ENCODE data around the gene DIDO1.
"Not testable (repeated sequence)": the region's sequence is repeated elsewhere in the genome, so short reads cannot be mapped to it uniquely, and the experiment has no call there.

Gene DIDO1

DNA sequence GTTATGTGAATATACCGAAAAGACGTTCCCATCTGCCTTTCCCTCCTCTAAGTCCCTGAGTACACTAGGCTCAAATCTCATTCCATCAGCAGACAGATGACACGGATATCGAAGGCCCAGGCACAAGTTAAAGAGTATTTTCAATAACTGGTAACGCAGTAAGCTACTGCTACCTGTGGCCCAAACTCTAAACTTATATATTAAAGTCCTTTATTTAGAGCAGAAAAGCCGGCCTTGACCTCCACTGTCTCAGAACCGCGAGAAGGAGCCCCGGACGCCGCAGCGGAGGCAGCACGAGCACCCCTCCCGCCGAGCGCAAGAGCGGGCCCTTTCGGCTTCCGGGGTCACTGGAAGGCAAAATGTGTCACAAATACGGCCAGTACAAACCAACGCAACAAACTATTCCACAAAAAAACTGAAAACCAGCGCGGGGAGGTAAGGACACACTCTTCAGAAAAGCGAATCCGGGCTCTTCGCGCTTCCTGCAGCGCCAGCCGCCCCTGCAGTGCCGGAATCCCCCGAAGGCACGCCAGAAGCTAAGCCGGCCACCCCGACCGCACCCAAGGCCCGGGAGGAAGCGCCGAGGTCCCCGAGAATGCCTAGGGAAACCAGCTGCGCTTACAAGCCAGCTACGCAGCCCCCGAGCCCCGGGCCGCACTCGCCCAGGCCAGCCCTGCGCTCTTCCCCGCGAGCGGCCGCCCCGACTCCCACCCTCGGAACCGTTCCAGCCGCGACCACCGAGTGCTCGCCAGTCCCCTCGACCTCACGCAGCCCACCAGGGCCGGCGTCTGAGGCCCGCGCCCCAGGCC lies 681 bp downstream of the DIDO1 start:
- peak; percentile 58 for DNase-seq

DNA sequence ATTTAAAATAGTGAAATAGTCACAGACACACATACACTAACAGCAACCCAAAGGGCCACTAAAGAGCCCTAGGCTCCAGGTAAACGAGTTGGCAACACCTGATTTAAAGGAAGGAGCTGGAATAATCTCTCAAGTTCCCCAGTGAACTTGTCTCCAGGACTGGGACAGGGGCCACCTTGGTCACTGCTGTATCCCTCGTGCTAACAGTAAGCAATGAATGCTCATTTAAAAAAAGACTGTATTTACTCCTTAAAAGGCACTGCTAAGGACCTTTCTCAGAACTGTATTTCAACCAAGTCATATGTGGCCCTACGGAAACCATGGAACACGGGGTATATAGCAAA lies 1.3 kb downstream of the DIDO1 start:
- DNase-seq, result no peak

GRCh38 chr20:62924442-62925075 lies 1.7 kb downstream of the DIDO1 start:
- DNase-seq, result no peak

DNA sequence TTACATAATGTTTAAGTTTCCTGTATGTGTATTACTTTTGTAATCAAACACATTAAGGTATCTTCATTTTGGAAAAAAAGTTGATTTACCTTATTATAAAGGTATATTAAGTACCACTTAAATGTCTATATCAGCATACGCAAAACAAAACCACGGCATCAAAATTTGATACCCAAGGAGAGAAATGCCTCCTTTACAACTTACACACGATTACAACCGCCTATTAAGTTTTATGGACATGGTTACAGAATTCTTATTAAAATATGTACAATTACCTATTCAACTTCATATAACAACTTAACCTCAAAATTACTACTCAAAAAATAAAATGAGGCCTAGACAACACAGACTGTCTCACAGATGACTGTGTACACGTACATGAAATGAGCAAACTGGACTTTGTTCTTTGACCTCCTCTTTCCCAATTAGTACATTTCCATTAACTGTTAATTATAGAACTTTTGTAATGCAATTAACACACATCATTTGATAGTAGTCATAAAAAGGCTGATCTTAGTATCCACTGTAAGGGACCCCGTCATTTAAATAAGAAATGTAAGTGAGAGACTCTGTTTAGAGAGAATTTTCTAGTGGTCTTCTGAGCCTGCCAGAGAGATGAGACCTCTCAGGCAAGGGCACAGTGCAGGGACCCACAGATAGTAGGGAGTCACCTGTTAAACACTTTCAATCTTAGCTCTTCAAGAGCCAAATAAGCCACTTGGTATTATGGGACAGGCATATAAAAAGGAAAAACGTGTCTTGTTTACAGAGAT lies 2.5 kb downstream of the DIDO1 start:
- no peak for DNase-seq

DNA sequence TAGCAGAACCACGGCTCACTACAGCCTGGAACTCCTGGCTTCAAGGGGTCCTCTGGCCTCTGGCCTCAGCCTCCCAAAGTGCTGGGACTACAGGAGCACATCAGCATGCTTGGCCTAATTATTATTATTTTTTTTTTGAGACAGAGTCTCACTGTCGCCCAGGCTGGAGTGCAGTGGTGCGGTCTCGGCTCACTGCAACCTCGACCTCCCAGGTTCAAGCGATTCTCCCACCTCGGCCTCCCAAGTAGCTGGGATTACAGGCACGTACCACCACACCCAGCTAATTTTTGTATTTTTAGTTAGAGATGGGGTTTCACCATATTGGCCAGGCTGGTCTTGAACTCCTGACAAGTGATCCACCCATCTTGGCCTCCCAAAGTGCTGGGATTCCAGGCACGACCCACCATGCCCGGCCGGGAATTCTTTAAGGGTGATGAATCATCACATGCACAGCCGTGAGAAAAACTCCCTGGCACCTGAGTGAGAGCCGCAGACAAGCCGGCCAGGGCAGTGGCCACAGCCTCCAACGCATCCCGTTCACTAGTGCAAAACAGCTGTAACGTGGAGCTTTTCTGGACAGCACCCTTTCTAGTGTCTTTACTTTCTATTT lies 3.1 kb downstream of the DIDO1 start:
- not testable (repeated sequence) for DNase-seq

DNA sequence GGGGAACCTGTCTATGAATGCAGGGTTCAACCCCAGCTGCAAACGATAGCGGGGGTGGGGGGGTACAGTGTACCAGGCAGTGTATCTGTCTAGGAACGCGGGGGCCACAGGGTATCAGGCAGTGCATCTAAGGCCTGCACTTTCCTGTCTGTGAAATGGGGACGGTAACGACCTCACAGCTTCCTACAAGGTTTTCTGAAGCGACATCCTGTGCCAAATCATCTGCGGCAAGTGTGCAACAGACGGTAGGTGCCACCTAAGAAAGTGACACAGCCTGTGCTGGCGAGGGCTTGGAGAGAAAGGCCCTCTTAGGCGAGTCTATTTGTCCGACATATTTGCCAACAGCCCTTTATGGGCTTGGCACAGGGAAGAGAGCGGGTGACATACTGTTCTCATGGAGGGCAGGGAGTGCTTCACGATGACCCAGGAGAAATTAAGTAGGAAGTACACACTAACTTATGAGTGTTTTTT lies 3.8 kb downstream of the DIDO1 start:
- DNase-seq, result peak; percentile 64

- peak; percentile 67 for DNase-seq
Observed at GRCh38 chr20:62921119-62921687, 5.1 kb downstream of the DIDO1 start.

- DNase-seq, result no peak
Observed at GRCh38 chr20:62920039-62920645, 6.2 kb downstream of the DIDO1 start.

DNA sequence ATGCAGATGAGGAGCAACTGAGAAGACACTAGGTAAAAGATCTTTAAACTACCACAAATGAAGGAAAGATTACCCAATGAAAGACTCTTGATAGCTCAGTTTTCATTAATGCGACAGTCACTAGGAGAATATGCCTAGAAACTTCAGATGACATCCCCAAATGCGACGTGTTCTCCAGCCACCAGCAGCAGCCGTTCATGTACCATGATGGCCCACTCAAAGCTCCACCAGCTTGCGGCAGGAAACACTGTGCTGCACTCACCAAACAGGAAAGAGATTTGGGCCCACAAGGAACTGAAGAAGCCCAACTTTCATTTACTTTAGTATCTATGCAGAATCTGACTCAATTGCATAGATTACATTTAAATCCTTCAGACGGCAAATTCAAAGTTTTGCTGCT lies 7.5 kb downstream of the DIDO1 start:
- peak; percentile 67 for DNase-seq

DNA sequence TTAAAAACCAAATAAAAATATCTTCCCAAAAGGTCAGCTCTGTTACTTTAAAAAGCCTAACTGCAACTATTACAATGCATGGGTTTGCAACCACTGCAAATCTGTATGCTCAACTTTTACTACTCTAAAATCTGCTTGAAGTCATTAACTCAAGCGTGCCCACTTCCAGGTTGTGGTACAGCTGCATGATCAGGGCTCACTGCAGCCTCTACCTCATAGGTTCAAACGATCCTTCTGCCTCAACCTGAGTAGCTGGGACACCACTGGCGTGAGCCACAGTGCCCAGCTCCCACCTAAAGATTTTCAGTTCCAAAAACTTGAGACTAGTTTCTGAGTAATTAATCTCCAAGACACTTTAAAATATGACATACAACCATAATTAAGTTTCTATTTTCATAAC lies 8.2 kb downstream of the DIDO1 start:
- DNase-seq, result peak; percentile 43

DNA sequence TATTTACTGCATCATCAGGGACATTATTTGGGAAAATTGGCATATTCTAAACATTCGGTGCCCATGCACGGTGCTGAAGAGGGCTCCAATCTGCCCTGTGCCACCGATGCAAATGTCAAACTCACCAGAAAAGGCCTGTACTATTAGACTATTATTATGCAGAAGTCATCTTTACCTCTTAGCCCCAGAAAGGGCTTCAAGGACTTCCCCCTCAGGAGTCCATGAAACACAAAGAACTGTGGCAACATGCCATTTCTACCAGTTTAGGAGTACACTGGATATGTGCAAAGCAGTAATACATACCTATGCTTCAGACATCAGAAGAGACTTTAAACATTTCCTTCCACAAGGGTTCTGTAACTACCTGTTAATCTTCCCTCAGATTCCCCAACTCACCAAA lies 8.6 kb downstream of the DIDO1 start:
- no peak for DNase-seq

DNA sequence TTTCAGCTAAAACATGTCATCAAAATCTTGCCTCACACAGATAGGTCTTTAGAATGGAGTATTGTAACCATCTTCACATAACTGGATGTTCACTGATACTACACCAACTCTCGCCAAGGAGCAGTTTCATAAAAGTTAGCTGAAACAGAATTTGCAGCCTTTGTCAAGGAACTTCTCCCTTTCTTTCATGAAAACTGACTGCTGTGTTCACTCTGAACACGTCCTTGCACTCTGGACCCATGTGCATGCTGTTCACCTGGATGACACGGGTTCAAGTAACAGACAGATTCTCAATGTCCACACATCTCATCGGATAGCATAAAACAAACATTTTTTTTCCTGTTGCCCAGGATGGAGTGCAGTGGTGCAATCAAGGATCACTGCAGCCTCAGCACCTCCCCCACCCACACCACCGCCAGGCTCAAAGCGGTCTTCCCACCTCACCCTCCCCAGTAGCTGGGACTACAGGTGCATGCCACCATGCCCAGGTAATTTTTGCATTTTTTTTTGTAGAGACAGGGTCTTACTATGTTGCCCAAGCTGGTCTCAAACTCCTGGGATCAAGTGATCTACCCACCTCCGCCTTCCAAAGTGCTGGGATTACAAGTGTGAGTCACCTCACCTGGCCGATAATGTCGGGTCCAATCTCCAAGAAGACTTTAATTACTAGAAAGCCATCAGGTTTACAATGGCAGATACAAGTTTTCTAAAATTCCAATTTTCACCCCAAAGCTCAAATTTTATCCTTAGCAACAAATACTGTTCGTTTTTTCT lies 9.4 kb downstream of the DIDO1 start:
- DNase-seq, result no peak

- no peak for DNase-seq
Observed at GRCh38 chr20:62914970-62915457, 11.3 kb downstream of the DIDO1 start.

- DNase-seq, result no peak
Observed at GRCh38 chr20:62914436-62914835, 11.9 kb downstream of the DIDO1 start.

DNA sequence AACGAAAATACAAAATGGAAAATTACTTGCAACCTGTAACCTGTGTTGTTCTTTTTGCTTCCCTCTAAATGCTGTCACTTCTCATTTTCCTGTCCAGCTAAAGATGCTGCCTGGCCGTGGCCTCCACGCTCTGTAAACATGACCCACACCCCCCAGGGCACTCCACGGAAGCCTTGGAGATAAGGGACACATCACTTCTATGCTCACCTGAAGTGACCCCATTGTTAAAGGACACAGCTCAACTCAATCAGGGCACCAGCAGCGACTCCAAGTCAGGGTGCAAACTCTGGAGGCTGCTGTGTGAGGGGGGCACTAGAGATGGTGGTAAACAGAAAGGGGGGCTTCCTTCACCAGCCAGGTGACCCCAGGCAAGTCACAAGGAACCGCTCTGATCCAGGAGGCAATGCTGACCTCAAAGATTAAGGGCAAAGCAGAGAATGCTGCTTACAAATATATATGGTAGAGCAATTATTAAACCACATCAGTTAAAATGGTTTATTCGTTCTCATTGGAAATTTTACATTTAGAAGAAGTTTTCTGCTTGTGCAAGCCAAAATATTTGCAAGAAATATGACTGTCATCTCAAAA lies 13.2 kb downstream of the DIDO1 start:
- DNase-seq, result no peak

DNA sequence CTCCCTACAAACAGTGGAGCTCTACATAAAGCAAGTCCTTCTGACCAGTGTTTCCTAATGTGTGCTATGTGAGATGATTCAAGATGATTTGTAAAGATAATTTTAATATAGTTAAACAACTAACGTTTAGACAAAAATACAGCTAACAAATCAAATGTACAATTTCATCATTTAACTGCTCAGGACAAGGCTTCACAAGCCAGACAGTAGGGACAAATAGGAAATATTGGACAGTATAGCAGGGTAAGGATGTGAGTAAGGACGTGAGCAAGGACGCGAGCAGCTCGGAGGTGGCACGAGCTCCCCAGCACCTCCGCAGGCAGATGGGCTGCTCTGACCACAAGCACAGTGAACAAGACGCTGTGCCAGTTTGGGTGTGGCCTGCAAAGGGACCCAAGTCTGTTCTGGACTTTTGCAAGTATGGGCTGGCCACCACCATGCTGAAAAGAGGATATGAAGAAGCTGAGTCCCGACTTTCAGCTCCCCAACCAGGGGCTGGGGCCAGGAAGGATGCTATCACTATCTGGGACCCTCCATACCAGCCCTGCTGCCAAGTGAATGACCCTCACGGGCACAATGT lies 14.5 kb downstream of the DIDO1 start:
- no peak for DNase-seq

- DNase-seq, result no peak
Observed at GRCh38 chr20:62910777-62911497, 15.4 kb downstream of the DIDO1 start.

GRCh38 chr20:62910217-62910766 lies 16.0 kb downstream of the DIDO1 start:
- no peak for DNase-seq

DNA sequence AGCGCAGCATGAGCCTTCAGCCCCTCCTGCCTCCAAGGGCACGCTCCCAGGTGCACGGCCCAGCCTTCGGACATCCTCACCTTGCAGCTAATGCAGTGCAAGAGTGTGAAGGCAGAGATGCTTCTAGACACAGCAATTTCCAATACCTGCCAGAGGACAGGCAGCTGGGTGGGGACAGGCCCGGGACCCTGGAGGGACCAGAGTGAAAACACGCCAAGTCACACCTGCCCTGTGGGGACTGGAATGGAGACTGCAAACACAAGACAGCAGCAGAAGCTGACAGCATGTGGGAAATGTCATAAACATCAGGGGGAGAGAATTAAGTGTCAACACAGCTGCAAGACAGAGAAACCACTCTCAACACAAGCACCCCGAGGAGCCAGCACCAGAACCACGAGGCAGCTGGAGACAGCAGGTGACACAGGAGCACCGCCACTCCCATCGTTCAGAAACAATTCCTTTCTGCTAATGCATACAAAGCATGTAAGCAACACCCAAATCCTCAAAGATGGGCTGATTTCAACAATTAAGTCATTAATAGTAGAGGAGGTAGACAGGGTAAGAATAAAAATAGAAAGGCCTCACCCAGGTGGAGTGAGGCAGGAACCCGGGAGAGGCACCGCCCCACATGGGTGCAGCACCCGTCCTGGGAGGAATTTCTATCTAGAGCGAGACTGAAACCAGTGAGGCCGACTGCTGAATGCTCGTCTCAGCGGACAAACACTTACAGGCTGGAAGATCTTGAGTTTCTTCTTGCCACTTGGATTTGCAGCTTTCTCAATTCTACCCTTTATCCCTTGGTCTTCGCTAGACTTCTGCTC lies 17.1 kb downstream of the DIDO1 start:
- DNase-seq, result no peak

Measured in CD4-positive, alpha-beta T cell treated with Interleukin-6 for 4 hours (primary cell).